Naive thymus-derived CD8-positive, alpha-beta T cell (primary cell): ENCODE data around the gene HTR3E. TPM values are rescaled to one million over a fixed set of nuclear protein-coding genes. Genes with fewer than 3 reads are reported as not detected.
"Not testable (repeated sequence)": the region's sequence is repeated elsewhere in the genome, so short reads cannot be mapped to it uniquely, and the experiment has no call there.

Experiments used
- ATAC-seq, 2 donors: fragments of 150-1000 bp; cut with Tn5 transposase in 1 of 2; sonication (Bioruptor Pico), chemical (Tn5 transposase) in 1 of 2; 1 replicate in 1 of 2; 2 replicates in 1 of 2; pipeline ENCODE4 v1.10.0; 2021; ENCODE audit warnings: mild to moderate bottlenecking in 2 of 2, moderate library complexity in 2 of 2
- POLR2A ChIA-PET: fragments of 350-600 bp; sonication (Branson Sonifier 250); formaldehyde crosslinking; loops from one replicate; lab custom pipeline; 2021; ENCODE audit warnings: antibody characterized with exemption; lab: Charles Lee
- DNase-seq, 10 donors: peaks; one replicate each; pipeline versions ENCODE4 v3.0.0 to v3.0.0-alpha.2; 2020 to 2022
- H3K27ac Mint-ChIP-seq, 10 donors: one replicate each; pipeline ENCODE4 v1.8.0; 2020 to 2022; ENCODE audit warnings: mild to moderate bottlenecking in 10 of 10, mixed read lengths in 10 of 10, moderate library complexity in 4 of 10, inconsistent platforms in 1 of 10
- H3K27me3 Mint-ChIP-seq, 5 donors: one replicate each; pipeline ENCODE4 v1.8.0; 2021 to 2022; ENCODE audit warnings: mixed read lengths in 5 of 5
- H3K36me3 Mint-ChIP-seq, 3 donors: one replicate each; pipeline ENCODE4 v1.8.0; 2020 to 2022; ENCODE audit warnings: mixed read lengths in 3 of 3, mild to moderate bottlenecking in 2 of 3, inconsistent platforms in 1 of 3
- H3K4me1 Mint-ChIP-seq, 4 donors: one replicate each; pipeline ENCODE4 v1.8.0; 2021 to 2022; ENCODE audit warnings: mixed read lengths in 4 of 4
- H3K4me3 Mint-ChIP-seq, 10 donors: one replicate each; pipeline ENCODE4 v1.8.0; 2020 to 2022; ENCODE audit warnings: mild to moderate bottlenecking in 10 of 10, mixed read lengths in 10 of 10, moderate library complexity in 6 of 10, inconsistent platforms in 1 of 10
- H3K9me3 Mint-ChIP-seq, 9 donors: one replicate each; pipeline ENCODE4 v1.8.0; 2020 to 2022; ENCODE audit warnings: mixed read lengths in 9 of 9, mild to moderate bottlenecking in 3 of 9, inconsistent platforms in 1 of 9, moderate library complexity in 1 of 9
- polyA plus RNA-seq, 3 donors: library from polyadenylated mRNA; unstranded; fragments of 300-500 nt; fragmentation: Illumina TruSeq; gene quantifications; one replicate each; pipeline ENCODE4 v1.2.3, GENCODE V29; 2021
- total RNA-seq, 8 experiments: library from RNA in 2 of 8; stranded (reverse) in 2 of 8; gene quantifications; one replicate each; pipeline ENCODE4 v1.2.3 and lab custom pipeline; 2021 to 2026

The HTR3E gene
- total and polyA plus RNA-seq, 5 experiments from 2014 or later = not detected

DNA sequence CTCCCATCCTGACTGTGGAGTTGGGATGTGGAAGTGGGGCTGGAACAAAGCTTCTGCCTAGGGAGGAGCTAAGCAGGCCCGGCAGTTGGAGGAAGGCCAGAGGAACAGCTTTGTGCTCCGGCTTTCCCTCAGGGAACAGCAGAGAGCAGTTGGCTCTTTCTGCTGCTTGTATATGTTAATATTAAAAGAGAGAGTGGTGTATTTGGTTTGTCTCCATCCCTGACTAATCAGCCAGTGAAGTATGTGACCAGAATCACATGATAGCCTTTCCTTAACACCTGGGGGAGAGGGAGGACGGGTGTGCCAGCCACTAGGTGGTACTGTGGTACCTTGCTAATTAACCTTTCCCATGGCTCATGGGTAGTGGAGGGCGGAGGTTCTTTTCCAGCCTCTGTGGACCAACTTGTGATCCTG lies 48.3 kb downstream of the HTR3E start:
- DNase-seq (peak in 4 of 10 donors; percentile 21 to 40 (median 33)), ATAC-seq (peak; percentile 67 to 88)
- Mint-ChIP-seq H3K9me3 (no peaks in the 10 kb centered on the region), H3K4me1 (peaks cover 0 to 5% (median under 1%) of the 10 kb centered on the region in 4 donors), H3K27me3 (no peaks in the 10 kb centered on the region), H3K4me3 (no peak overlapping the region), H3K27ac (peak overlapping the region in 3 of 10 donors; percentile 32 to 84 (median 36)), H3K36me3 (peaks cover 0 to 60% (median 0%) of the 10 kb centered on the region in 3 donors)
- POLR2A ChIA-PET = interaction anchor here (1.1 to 1.7 kb wide), 5 partner anchors 9 to 540 kb away, joined by 3 to 7 read pairs (median 3); partner anchors contain the start of genes CLCN2, EIF2B5 and POLR2H

DNA sequence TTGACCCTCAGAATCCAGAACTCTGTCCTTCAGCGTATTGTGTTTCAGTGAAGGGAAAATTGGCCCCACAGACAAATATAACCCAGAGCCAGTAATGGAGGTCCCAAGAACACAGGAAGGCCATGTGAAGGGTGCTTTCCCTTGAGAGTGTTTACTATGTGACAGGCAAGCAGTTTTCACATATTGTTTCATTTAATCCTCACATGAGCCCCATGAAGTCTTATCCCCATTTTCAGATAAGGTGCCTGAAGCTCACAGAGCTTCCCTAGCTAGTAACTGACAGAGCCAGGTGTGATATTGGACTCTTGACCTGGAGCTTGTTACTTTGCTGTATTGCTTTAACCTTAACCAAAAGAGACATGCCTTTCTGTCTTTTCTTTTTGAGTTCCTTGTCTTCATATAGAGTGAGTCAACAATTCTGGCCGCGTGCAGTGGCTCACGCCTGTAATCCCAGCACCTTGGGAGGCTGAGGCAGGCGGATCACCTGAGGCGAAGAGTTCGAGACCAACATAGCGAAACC lies 48.9 kb downstream of the HTR3E start:
- POLR2A ChIA-PET = interaction anchor here (1.1 to 1.4 kb wide), 3 partner anchors 29 to 541 kb away, joined by 3 read pairs; partner anchors contain the start of gene AP2M1
- peaks cover 0 to 53% (median 0%) of the 10 kb centered on the region in 3 donors for H3K36me3 Mint-ChIP-seq

DNA sequence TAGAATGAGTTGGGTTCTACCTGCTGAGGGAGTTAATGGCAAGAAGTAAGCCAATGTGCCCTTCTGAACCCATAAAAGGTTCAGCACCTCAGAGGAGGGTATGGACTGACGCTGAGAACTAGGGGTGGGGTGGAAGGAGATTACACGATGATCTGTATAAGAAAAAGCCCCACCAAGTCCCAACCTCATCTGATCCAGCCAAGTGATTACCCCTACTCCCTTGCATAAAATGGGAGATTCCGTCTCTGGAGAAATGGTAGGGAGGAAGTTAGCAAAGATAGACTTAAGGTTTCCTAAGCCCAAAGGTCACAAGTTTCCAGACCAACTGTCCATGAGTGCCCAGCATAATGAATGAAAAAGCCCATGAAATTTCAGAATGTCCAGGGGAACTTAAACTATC lies 51.2 kb downstream of the HTR3E start:
- H3K27me3 Mint-ChIP-seq = no peaks in the 10 kb centered on the region
- no peak for ATAC-seq
- H3K4me3 Mint-ChIP-seq = no peak overlapping the region
- no peak for DNase-seq
- H3K36me3 Mint-ChIP-seq = peaks cover 0 to 31% (median 0%) of the 10 kb centered on the region in 3 donors
- POLR2A ChIA-PET = interaction anchor here (1.0 kb wide), 1 partner anchor 14 kb away, joined by 3 read pairs; no protein-coding TSS in a partner anchor
- H3K9me3 Mint-ChIP-seq = no peaks in the 10 kb centered on the region
- H3K4me1 Mint-ChIP-seq = no peaks in the 10 kb centered on the region
- H3K27ac Mint-ChIP-seq = no peak overlapping the region

More for the DNA sequence above, 48.9 kb downstream of the HTR3E start:
- Mint-ChIP-seq H3K27ac (peak overlapping the region in 2 of 10 donors; percentile 36 to 61), H3K4me3 (no peak overlapping the region), H3K9me3 (no peaks in the 10 kb centered on the region), H3K4me1 (peaks cover 0 to 2% (median 0%) of the 10 kb centered on the region in 4 donors), H3K27me3 (no peaks in the 10 kb centered on the region)
- ATAC-seq (no peak), DNase-seq (no peak)

DNA sequence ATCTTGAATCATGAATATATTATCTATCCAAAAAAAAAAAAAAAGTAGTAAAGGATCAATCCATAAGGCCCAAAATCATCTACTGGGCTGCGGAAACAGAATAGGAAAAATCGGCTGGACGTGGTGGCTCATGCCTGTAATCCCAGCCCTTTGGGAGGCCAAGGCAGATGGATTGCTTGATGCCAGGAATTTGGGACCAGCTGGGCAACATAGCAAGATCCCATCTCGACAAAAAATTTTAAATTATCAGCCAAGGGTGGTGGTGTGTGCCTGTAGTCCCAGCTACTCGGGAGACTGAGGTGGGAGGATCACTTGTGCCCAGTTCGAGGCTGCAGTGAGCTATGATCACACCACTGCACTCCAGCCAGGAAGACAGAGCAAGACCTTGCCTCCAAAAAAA lies 52.3 kb downstream of the HTR3E start:
- ATAC-seq (no peak), DNase-seq (no peak)
- Mint-ChIP-seq H3K27me3 (no peaks in the 10 kb centered on the region), H3K9me3 (no peaks in the 10 kb centered on the region), H3K4me3 (no peak overlapping the region), H3K27ac (no peak overlapping the region), H3K4me1 (peaks cover 0 to 3% (median 1%) of the 10 kb centered on the region in 4 donors), H3K36me3 (peaks cover 0 to 21% (median 0%) of the 10 kb centered on the region in 3 donors)
- POLR2A ChIA-PET = interaction anchor here (0.7 to 1.0 kb wide), 2 partner anchors 15 to 112 kb away, joined by 3 to 4 read pairs; no protein-coding TSS in a partner anchor

DNA sequence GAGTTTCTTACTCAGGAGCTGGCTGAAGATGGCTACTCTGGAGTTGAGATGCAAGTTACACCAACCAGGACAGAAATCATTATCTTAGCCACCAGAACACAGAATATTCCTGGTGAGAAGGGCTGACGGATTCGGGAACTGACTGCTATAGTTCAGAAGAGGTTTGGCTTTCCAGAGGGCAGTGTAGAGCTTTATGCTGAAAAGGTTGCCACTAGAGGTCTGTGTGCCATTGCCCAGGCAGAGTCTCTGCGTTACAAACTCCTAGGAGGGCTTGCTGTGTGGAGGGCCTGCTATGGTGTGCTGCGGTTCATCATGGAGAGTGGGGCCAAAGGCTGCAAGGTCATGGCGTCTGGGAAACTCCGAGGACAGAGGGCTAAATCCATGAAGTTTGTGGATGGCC lies 52.9 kb downstream of the HTR3E start:
- not testable (repeated sequence) for DNase-seq, H3K27ac Mint-ChIP-seq, ATAC-seq, H3K9me3 Mint-ChIP-seq, H3K4me3 Mint-ChIP-seq, H3K27me3 Mint-ChIP-seq, H3K4me1 Mint-ChIP-seq
- H3K36me3 Mint-ChIP-seq = peaks cover 0 to 15% (median 0%) of the 10 kb centered on the region in 3 donors
- POLR2A ChIA-PET = interaction anchor here (0.7 kb wide), 1 partner anchor 111 kb away, joined by 4 read pairs; no protein-coding TSS in a partner anchor

DNA sequence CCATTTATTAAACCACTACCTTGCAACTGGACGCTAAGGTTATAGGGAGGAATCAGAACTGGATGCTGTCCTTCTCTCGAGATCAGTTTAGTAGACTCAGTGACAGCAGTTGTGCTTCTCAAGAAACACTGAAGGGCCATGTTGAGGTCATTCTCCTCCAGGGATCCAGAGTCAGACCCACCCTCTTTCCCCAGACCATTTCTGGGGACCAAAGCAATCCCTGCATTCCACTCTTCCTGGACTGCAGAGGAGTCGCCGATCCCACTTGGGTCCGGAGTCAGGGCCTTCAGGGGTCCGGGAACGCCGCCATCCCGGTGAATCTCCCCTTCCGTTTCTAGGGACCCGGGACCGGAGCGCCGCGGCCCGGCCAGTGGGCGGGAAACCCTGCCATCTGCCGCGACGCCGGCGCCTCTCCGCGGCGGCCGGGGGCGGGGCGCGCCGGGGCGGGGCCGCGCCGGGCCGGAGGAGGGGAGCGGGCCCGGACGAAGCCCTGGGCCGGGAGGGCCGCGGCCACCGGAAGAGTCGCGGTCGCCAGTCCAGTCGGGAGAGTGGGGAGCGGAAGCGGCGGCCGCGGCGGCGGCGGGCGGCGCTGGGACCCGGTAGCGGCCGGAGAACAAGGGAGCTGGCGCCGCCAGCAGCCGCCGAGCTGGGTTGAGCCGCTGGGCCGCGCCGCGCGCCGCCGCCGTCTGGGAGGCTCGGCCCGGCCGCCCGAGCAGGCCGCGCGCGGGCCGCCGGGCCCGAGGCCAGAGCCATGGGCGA lies 58.2 kb downstream of the HTR3E start, which contains the start of gene DVL3:
Gene DVL3 (plus strand): TSS at position 493 of the 759 bp plus-strand sequence. CDS start 259 bp downstream, at position 752.
- Mint-ChIP-seq H3K27me3 (no peaks in the 10 kb centered on the region), H3K4me3 (peak within 1 kb of the TSS; percentile 84 to 99 (median 96)), H3K4me1 (peaks cover 15 to 35% (median 32%) of the 10 kb centered on the region in 4 donors), H3K36me3 (no peaks in the 10 kb centered on the region), H3K9me3 (no peaks in the 10 kb centered on the region), H3K27ac (peak within 1 kb of the TSS; percentile 67 to 95 (median 88))
- DNase-seq (peak in 7 of 10 donors; percentile 16 to 43 (median 31)), ATAC-seq (peak; percentile 60 to 75)
- POLR2A ChIA-PET = interaction anchor here (1.2 to 1.8 kb wide), 2 partner anchors 20 to 31 kb away, joined by 4 to 18 read pairs; partner anchors contain the start of genes ABCF3 and EIF2B5

DNA sequence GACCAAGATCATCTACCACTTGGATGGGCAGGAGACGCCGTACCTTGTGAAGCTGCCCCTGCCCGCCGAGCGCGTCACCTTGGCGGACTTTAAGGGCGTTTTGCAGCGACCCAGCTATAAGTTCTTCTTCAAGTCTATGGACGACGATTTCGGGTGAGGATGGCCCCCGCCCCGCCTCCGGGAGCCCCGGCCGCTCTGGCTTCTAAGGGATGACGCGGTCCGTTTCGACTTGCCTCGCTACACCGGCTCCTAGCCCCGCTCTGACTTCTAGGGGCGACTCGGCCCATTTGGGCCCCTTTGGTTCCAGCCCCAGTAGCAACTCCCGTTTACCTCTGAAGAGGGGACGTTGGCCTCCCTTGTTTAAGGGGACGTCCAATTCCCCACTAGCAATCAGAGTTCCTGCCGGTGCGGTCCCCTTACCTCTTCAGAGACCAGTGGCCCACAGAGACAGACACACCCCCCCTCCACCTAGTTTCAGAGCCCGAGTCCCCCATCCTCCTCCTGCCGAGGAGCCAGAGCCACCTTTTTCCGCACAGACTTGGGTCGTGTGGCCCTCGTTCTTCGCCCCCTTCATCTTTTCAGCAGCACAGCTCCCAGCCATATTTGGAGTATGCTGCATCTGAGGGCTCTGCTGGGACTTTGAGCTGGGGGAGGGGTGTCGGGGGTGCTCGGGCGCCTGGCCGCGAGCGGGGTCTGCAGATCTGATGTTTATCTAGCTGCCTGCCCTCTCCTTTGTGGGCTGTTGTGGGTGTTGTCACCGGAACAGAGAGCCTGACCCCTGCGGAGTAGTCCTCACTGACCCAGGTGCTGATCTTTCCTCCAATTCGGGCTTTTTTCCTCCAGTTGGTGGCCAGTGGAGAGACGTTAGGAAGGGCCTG lies 59.0 kb downstream of the HTR3E start:
- H3K4me3 Mint-ChIP-seq = peak overlapping the region; percentile 84 to 99 (median 96)

DNA sequence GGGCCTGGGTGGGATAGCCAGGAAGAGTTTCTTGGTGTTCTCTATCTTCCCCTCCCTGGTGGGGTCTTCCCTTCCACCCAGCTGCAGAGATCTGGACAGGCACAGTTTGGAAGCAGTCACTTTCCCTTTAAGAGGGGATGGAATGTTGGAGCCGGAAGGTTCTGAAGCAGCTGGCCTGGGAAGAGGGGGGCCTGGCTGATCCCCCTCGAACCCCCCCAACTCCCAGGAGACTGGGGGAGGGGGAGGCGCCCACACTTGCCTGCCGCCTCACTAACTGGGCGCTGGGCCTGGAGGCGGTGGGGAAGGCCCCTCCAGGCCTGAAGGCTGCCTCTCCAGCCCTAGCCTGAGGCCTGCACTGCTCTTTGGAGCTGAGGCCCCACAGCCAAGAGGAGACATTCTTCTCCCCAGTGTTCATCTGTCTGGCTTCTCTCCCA lies 59.7 kb downstream of the HTR3E start:
- ATAC-seq (no peak), DNase-seq (no peak)
- POLR2A ChIA-PET = interaction anchor here (1.2 to 1.8 kb wide), 2 partner anchors 22 to 29 kb away, joined by 4 to 18 read pairs; partner anchors contain the start of genes ABCF3 and EIF2B5
- Mint-ChIP-seq H3K4me1 (peaks cover 22 to 44% (median 42%) of the 10 kb centered on the region in 4 donors), H3K27me3 (no peaks in the 10 kb centered on the region), H3K9me3 (no peaks in the 10 kb centered on the region), H3K4me3 (peak overlapping the region; percentile 84 to 99 (median 96)), H3K27ac (peak overlapping the region in 9 of 10 donors; percentile 50 to 95 (median 87)), H3K36me3 (no peaks in the 10 kb centered on the region)

More for the DNA sequence above, 59.0 kb downstream of the HTR3E start:
- Mint-ChIP-seq H3K27ac (peak overlapping the region; percentile 67 to 95 (median 88)), H3K27me3 (no peaks in the 10 kb centered on the region), H3K4me1 (peaks cover 20 to 40% (median 38%) of the 10 kb centered on the region in 4 donors), H3K9me3 (no peaks in the 10 kb centered on the region), H3K36me3 (no peaks in the 10 kb centered on the region)
- DNase-seq (peak in 9 of 10 donors; percentile 25 to 70 (median 39)), ATAC-seq (peak; percentile 67 to 68)
- POLR2A ChIA-PET = interaction anchor here (1.2 to 1.8 kb wide), 2 partner anchors 21 to 30 kb away, joined by 4 to 18 read pairs; partner anchors contain the start of genes ABCF3 and EIF2B5

Other genes with a start within 250 kb of the HTR3E start
- gene PARL, start 212.2 kb upstream of the HTR3E start, total RNA-seq = 10 to 100 TPM; 45.3 to 49.0 TPM
- gene PARL, start 212.2 kb upstream of the HTR3E start, polyA plus RNA-seq = 100 to 1,000 TPM; 108 to 155 (median 129) TPM
- gene ABCC5, start 79.2 kb upstream of the HTR3E start, total RNA-seq = 10 to 100 TPM; 38.7 to 43.7 TPM
- 10 to 100 TPM; 10.9 to 12.8 (median 12.1) TPM for gene ABCC5, start 79.2 kb upstream of the HTR3E start, polyA plus RNA-seq
- not detected for gene HTR3D, start 65.3 kb upstream of the HTR3E start, total RNA-seq
- not detected for gene HTR3D, start 65.3 kb upstream of the HTR3E start, polyA plus RNA-seq
- not detected for gene HTR3C, start 44.0 kb upstream of the HTR3E start, total RNA-seq
- not detected for gene HTR3C, start 44.0 kb upstream of the HTR3E start, polyA plus RNA-seq
- gene EIF2B5, start 38.3 kb downstream of the HTR3E start, total RNA-seq = 10 to 100 TPM; 87.2 to 93.5 TPM
- gene EIF2B5, start 38.3 kb downstream of the HTR3E start, polyA plus RNA-seq = 10 to 100 TPM; 45.8 to 66.6 (median 54.5) TPM
- gene DVL3, start 58.3 kb downstream of the HTR3E start, total RNA-seq = 10 to 100 TPM; 44.2 to 50.4 TPM
- 10 to 100 TPM in 1 of 3 donors, 1 to 10 TPM in 2; 3.0 to 10.8 (median 9.1) TPM for gene DVL3, start 58.3 kb downstream of the HTR3E start, polyA plus RNA-seq
- 100 to 1,000 TPM; 181 to 193 TPM for gene AP2M1, start 77.8 kb downstream of the HTR3E start, total RNA-seq
- gene AP2M1, start 77.8 kb downstream of the HTR3E start, polyA plus RNA-seq = 100 to 1,000 TPM; 210 to 271 (median 234) TPM
- gene ABCF3, start 89.1 kb downstream of the HTR3E start, total RNA-seq = 100 to 1,000 TPM; 126 to 128 TPM
- 10 to 100 TPM; 35.2 to 56.3 (median 37.6) TPM for gene ABCF3, start 89.1 kb downstream of the HTR3E start, polyA plus RNA-seq
- gene VWA5B2, start 132.5 kb downstream of the HTR3E start, total RNA-seq = under 1 TPM in 1 of 2 experiments, not detected in 1; 0.41 TPM
- under 1 TPM in 2 of 3 donors, not detected in 1; 0.12 to 0.23 TPM for gene VWA5B2, start 132.5 kb downstream of the HTR3E start, polyA plus RNA-seq
- 10 to 100 TPM; 37.7 to 45.3 TPM for gene ALG3, start 151.9 kb downstream of the HTR3E start, total RNA-seq
- gene ALG3, start 151.9 kb downstream of the HTR3E start, polyA plus RNA-seq = 10 to 100 TPM; 47.6 to 68.6 (median 49.8) TPM
- gene EEF1AKMT4, start 152.6 kb downstream of the HTR3E start, total RNA-seq = 1 to 10 TPM; 1.4 to 1.8 TPM
- 1 to 10 TPM; 3.4 to 4.0 (median 3.5) TPM for gene EEF1AKMT4, start 152.6 kb downstream of the HTR3E start, polyA plus RNA-seq
- gene CAMK2N2, start 164.5 kb downstream of the HTR3E start, total RNA-seq = not detected
- not detected for gene CAMK2N2, start 164.5 kb downstream of the HTR3E start, polyA plus RNA-seq
- not detected for gene ECE2, start 179.0 kb downstream of the HTR3E start, total RNA-seq
- gene ECE2, start 179.0 kb downstream of the HTR3E start, polyA plus RNA-seq = not detected
- 100 to 1,000 TPM; 135 to 150 TPM for gene PSMD2, start 202.2 kb downstream of the HTR3E start, total RNA-seq
- gene PSMD2, start 202.2 kb downstream of the HTR3E start, polyA plus RNA-seq = 100 to 1,000 TPM; 167 to 183 (median 178) TPM
- 100 to 1,000 TPM; 220 to 229 TPM for gene EIF4G1, start 217.5 kb downstream of the HTR3E start, total RNA-seq
- gene EIF4G1, start 217.5 kb downstream of the HTR3E start, polyA plus RNA-seq = 10 to 100 TPM; 13.6 to 44.6 (median 21.1) TPM
- gene FAM131A, start 240.5 kb downstream of the HTR3E start, total RNA-seq = 1 to 10 TPM; 7.7 to 9.0 TPM
- 1 to 10 TPM in 2 of 3 donors, under 1 TPM in 1; 0.98 to 1.8 (median 1.0) TPM for gene FAM131A, start 240.5 kb downstream of the HTR3E start, polyA plus RNA-seq